Stimulated activated CD8-positive, alpha-beta memory T cell treated with anti-CD3 and anti-CD28 coated beads, Interleukin-15, amount 100 ng/mL, for 24 hours (primary cell): Measurements from ENCODE around the gene MS4A6A.

ENCODE experiments used
- DNase-seq: peaks from one replicate; pipeline ENCODE4 v3.0.0-alpha.2; 2020; ENCODE audit warnings: low read depth

The MS4A6A gene

GRCh38 chr11:60128376-60128775 is 54.5 kb downstream of the MS4A6A start:
- DNase-seq: no peak

DNA sequence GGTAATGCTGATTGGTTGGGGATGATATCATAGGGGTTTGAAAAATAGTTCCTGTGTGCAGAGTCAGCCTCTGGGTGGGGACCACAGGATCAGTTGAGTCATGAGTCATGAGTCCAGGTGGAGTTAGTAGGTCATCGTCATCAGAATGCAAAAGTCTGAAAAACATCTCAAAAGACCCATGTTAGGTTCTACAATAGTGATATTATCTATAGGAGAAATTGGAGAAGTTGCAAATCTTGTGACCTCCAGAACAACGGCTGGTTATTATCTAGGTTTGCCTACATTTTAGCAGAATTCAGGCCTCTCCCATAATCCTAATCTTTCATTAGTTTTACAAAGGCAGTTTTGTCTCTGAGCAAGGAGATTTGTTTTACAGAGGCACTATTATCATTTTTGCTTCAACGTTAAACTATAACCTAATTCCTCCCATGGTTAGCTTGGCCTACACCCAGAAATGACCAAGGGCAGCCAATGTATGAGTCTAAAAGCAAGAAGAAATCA is 55.5 kb downstream of the MS4A6A start:
- no peak for DNase-seq

DNA sequence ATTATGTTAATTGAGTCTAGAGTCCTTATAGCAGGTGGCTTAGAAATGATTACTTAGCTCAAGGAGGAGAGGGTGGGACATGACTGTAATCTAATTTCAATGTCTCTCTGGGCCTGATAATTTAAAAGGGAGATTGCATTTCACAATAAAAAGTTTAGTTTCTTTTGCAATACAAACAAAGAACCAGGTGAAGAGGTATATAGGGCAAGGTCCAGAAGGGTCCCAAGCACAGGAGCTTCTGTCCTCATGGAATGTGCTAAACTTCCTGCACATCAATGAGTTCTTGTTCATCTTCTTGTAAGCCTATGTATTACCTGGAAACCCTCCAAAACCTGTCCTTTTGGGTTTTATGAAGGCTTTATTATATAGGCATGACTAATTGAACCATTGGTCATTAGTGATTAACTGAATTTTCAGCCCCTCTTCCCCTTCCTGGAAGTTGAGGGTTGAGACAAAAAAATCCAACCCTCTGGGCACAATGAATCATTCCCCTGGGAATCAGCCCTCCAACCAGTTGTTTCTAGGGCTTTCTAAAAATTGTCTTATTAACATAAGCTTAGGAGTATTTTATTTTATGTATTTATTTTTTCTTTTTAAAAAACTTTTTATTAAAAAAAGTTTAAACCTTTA is 56.8 kb downstream of the MS4A6A start:
- no peak for DNase-seq

GRCh38 chr11:60124802-60125432 is 58.0 kb downstream of the MS4A6A start:
- DNase-seq: no peak
